ENCODE data around the gene GARIN5A.
"Not testable (repeated sequence)": the region's sequence is repeated elsewhere in the genome, so short reads cannot be mapped to it uniquely, and the experiment has no call there.

The GARIN5A gene

DNA sequence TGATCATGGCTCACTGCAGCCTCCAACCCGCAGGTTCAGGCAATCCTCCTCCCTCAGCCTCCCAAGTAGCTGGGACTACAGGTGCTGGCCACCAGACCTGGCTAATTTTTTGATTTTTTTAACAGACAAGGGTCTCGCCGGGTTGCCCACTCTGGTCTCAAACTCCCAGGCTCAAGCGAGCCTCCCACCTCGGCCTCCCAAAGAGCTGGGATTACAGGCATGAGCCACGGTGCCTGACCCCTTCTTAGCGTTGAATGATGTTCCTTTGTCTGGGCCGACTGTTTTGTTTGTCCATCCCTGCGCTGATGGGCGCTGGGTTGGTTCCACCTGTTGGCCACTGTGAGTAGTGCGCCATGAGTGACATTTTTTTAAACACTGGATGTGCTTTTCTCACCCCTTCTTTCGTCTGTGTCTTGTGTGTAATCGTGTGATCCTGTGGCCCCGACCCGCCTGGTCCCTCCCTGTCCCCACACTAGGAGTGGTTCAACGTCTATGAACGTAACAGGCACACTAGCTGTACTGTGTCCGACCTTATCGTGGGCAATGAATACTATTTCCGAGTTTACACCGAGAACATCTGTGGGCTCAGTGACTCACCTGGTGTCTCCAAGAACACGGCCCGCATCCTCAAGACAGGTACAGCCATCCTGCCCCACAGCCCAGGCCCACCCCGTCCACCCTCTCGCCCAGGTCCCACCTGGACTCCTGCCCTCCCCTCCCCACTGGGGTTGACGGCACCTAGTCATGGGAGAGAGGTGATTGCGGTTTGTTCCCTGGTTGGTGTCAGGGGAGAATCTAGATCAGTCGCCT lies 15.4 kb downstream of the GARIN5A start:
- peak in 1 of 2 experiments; percentile 55 for DNase-seq

GRCh38 chr19:50460161-50460765 lies 16.4 kb downstream of the GARIN5A start:
- peak in 1 of 2 experiments; percentile 41 for DNase-seq

GRCh38 chr19:50459638-50460037 lies 17.0 kb downstream of the GARIN5A start:
- DNase-seq, result no peak

GRCh38 chr19:50459067-50459456 lies 17.6 kb downstream of the GARIN5A start:
- no peak for DNase-seq

GRCh38 chr19:50458396-50459066 lies 18.1 kb downstream of the GARIN5A start:
- no peak for DNase-seq

- no peak for DNase-seq
Observed at GRCh38 chr19:50457300-50457699, 19.3 kb downstream of the GARIN5A start.

- no peak for DNase-seq
Observed at GRCh38 chr19:50455992-50456391, 20.7 kb downstream of the GARIN5A start.

DNA sequence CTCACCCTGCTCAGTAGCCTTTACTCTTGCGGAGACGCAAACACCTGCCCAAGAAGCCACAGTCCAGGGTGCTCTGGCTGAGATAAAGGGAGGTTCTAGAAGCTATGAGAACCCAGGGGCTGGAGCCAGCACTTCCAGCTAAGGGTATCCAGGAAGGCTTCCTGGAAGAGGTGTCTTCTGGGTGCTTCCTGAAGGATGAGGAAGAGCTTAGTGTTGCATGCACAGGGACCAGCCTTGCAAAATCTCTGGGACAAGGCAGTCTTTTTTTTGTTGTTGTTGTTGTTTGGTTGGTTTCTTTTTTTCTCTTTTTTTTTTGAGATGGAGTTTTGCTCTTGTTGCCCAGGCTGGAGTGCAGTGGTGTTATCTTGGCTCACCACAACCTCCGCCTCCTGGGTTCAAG lies 23.4 kb downstream of the GARIN5A start:
- DNase-seq, result no peak

- no peak for DNase-seq
Observed at GRCh38 chr19:50451223-50451534, 25.5 kb downstream of the GARIN5A start.

DNA sequence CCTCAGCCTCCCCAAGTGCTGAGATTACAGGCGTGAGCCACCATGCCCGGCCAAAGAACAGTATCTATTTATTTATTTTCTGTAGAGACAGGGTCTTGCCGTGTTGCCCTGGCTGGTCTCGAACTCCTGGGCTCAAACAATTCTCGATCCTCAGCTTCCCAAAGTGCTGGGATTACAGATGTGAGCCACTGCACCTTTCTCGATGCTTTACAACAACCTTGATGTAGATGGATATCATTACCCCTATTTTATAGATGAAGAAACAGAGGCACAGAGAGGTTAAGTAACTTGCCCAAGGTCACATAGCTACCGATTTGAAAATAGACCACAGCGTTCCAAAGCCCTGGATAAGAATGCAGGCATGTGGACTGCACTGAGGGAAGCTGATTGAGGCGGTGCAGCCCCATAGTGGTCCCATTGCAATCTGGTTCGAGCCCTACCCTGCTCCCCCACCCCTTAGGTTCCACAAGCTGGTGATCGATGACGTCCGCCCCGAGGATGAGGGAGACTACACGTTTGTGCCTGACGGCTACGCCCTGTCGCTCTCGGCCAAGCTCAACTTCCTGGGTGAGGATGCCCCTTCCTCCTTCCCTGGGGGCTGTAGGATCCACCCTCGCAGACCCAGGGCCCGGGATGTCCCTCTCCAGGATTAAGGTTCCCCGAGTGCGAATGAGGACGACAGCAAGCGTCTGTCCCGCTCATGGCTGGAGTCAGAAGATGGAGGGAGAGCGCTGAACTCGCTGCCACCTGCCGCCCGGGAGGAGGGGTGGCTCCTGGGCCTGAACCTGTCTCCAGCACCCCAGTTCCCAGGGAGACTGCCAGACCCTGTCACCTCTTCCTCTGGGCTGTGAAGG lies 26.1 kb downstream of the GARIN5A start:
- DNase-seq, result no peak

DNA sequence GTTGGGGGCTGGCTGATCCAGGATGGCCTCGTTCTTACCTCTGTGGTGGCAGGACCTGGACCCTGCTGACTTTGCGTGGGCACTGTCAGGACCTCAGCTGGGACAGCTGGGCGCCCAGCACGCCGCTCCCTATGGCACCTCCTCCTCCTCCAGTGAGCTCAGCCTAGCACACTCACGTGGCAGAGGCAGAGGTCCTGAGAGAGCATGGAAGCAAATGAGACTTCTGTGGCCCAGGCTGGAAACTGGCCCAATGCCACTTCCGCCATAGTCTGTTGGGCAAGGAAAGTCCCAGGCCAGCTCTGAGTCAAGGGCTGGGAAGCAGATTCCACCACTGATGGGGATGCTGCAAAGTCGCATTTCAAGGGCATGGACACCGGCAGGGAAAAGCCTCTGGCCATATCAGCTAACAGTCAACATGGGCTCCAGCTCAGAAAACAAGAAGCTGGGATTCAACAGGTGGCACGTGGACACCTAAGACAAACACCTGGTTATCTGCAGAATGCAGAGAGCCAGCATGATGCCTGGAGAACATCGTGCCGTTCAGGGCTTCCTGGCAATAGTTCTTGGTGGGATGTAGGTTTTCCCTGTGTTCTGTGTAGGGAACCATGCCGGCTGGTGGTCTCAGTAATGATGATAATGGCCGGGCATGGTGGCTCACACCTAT lies 27.3 kb downstream of the GARIN5A start:
- DNase-seq, result no peak

DNA sequence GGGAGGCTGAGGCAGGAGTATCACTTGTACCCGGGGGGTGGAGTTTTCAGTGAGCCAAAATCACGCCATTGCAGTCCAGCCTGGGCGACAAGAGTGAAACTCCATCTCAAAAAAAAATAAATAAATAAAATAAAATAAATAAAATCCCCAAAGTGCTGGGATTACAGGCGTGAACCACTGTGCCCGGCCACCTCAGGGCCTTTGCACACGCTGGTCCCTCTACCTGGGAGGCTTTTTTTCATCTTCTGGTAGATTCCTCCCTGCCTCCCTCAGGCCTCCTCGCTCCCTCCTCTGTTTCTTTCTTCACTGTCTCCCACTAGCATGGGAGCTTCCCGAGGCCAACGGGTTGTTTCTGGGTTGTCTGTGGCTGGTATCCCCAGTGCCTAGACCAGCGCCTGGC lies 28.9 kb downstream of the GARIN5A start:
- no peak for DNase-seq

GRCh38 chr19:50447053-50447452 lies 29.6 kb downstream of the GARIN5A start:
- no peak for DNase-seq

- DNase-seq, result no peak
Observed at GRCh38 chr19:50444059-50444458, 32.6 kb downstream of the GARIN5A start.

GRCh38 chr19:50439130-50439529 lies 37.5 kb downstream of the GARIN5A start:
- not testable (repeated sequence) for DNase-seq

DNA sequence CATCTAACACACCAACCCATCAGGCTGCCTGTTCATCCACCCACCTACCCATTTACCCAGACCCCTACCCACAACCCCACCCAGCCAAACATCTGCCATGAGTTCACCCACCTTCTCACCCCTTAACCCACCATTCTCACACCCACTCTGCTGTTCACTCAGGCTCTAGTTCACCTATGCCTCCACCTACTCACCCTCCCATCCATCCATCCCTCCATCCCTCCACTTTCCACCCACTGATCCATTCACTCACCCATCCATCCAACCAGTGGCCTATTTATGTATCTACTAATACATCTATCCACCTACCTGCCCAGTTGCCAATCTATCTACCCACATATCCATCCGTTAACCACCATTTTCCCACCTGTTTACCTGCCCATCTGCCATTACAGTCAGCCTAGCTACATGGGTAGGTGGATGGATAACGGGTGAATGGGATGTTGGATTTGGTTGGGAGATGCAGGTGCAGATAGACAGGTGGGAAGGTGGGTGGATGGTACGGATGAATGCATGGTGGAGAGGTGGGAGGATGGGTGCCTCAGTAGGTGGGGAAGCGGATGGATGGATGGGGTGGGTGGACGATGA lies 38.7 kb downstream of the GARIN5A start:
- DNase-seq, result no peak

GRCh38 chr19:50435627-50436026 lies 41.0 kb downstream of the GARIN5A start:
- no peak for DNase-seq

DNA sequence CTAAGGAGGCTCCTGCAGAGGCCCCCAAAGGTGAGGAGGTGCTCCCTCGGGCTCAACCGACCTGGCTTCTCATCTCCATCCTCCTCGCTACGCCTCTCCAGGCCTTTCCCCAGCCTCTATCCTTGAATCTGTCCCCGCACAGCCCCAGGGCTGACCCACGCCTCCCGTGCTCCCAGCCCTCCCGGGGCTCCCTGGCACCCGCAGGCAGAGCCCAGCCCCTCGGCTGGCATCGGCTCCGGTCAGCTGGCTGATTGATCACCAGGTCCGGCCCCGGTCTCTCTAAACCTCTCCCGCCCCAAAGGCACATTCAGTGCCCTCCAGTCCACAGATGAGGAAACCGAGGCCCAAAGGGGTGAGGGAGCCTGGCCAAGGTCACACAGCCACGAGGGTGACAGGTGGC lies 41.4 kb downstream of the GARIN5A start:
- DNase-seq, result no peak

DNA sequence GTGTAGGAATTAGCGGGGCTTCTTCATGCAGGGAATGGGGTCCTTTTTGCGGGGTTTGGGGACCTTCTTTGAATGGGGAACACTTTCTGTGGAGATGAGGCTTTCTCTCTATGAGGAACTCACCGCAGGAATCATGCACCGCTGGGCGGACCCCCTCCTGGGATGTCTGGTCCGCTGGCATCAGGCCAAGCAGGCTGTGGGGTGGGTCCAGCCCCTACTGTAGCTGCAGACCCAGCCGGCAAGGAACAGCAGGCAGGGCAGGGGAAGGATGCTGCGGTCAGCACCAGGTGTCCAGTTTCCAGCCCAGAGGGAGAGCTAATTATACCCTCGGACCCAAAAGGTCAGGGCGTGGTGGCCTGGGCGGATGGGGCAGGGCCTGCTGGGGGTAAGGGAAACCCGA lies 42.1 kb downstream of the GARIN5A start:
- no peak for DNase-seq

DNA sequence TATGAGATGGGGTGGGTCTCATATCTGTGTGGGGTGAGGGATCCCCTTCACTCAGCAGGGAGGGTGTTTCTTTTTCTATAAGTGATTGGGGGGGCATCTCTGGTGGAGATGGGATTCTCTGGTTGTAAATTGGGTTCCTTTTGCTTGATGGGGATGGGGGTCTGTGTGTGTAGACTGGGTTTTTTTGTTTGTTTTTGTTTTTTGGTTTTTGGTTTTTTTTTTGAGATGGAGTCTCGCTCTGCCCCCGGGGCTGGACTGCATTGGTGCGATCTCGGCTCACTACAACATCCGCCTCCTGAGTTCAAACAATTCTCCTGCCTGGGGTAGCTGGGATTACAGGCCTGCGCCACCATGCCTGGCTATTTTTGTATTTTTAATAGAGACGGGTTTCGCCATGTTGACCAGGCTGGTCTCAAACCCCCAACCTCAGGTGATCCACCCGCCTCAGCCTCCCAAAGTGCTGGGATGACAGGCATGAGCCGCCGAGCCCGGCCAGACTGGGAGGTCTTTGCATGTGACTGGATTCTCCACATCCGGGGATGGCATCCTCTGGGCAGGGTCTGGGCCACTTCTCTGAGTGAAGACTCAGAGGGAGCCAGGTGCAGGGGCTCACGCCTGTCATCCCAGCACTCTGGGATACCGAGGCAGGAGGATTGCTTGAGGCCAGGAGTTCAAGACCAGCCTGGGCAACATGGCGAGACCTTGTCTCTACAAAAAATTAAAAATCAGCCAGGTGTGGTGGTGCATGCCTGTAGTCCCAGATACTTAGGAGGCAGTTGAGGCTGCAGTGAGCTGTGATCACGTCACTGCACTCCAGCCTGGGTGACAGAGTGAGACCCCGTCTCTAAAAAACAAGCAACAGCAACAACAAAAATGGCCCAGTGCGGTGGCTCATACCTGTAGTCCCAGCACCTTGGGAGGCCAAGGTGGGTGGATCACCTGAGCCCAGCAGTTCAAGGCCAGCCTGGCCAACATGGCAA lies 43.2 kb downstream of the GARIN5A start:
- DNase-seq, result no peak
